GM12872 (cell line): ENCODE results near the gene AUTS2.

Experiments
- TF ChIP-seq, protein P1 (sequence below): IDR thresholded peaks from 3 replicates; pipeline ENCODE4 v1.5.1; 2011; ENCODE audit warnings: low read depth, mild to moderate bottlenecking, low read length, moderate library complexity; ENCODE audit not compliant: insufficient read depth

The AUTS2 gene

DNA sequence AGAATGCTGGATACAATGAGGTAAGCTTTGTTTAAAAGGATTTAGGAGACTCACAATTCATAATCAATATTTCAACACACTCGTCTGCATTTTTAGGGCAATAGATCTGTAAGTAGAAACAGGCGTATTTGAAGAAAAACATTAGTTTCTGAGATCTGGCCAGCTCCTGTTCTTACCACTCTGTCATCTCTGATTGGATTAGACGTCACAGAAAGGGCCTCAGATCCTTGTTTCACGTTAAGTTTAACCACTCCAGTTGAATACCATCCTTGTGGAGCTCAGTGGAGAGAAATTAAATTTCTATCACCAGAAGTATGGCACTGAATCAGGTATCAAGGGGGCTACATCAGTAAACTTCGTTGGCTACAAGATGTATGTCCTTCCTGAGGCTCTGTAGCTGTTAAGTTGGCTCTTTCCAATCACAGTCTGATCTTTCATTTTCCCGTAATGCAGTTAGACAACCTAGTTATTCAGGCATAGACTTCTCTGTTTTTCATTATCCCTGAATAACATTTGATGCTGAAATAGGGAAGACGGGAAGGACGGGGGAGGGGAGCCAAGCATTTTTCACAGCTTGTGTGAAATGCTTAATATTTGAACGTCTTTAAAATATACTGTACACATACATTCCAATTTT is 874.4 kb downstream of the AUTS2 start:
- TF ChIP-seq, protein P1, sequence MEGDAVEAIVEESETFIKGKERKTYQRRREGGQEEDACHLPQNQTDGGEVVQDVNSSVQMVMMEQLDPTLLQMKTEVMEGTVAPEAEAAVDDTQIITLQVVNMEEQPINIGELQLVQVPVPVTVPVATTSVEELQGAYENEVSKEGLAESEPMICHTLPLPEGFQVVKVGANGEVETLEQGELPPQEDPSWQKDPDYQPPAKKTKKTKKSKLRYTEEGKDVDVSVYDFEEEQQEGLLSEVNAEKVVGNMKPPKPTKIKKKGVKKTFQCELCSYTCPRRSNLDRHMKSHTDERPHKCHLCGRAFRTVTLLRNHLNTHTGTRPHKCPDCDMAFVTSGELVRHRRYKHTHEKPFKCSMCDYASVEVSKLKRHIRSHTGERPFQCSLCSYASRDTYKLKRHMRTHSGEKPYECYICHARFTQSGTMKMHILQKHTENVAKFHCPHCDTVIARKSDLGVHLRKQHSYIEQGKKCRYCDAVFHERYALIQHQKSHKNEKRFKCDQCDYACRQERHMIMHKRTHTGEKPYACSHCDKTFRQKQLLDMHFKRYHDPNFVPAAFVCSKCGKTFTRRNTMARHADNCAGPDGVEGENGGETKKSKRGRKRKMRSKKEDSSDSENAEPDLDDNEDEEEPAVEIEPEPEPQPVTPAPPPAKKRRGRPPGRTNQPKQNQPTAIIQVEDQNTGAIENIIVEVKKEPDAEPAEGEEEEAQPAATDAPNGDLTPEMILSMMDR = no peak

DNA sequence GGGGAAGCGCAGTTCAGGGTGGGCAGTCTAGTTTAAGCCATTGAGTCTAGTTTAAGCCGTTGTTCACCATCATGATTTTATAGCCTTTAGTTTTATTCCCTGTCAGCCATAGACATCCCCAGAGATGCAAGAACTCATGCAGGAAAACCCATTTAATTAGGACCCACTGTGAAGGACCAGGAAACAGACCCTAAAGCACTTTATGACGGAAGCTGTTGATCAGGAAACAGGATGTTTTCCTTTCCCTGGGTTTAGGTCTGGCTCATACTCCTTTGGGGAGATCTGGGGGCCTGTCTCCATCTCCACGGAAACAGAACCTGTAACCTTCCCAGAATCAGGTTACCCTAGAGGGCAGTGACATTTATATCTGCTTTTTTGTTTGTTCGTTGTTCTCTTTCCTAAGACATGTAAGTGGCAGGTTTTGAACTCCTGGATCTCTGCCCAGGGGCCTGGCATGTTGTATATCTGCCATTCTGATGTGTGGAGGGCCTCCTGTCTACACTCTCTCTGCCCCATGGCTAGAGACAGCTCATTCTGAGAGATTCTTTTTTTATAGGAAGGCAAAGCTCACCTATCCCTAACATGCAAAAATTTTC is 876.5 kb downstream of the AUTS2 start:
- TF ChIP-seq, protein P1 = no peak

DNA sequence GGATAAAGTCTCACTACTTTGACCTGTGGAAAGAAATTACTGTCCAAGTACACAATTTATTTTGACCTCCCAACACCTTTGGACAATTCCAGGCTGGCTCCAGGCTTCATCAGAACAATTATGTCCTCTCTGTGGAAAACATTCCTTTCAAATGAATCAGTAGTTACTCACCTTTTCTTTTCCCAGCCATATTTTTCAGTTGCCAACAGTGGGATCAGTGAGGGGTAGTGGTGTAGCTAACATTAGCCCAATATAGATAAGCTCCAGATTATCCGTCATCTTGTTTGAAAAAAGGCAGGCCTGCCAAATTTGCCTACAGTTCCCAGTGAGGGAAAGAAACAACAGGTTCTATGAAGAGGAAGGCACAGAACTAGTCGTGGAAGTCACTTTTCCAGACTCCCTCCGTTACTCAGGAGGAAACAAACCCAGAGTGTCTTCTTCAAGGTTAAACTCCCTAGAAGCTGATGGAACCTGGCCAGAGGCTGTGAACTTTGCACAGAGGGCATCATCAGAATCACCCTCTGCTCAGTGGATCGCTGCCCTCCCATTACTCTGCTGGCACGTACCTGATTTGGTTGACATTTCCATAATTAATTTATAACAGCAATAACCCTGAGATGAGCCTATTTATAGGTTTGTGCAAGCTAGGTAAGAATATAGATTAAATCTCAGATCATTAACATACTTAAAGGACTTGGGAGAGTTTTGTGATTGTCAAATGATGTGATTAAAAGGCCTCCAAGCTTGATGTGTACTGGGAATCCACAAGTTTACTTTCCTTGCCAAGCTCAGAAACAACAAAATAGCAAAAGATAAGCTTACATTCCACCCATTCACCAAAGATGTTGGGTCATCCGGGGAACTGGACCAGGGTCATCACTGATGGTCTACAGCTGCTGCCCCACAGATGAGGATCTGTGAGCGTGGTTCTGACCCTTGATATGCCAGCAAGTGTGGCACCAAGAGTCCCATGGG is 879.0 kb downstream of the AUTS2 start:
- TF ChIP-seq, protein P1 = no peak

DNA sequence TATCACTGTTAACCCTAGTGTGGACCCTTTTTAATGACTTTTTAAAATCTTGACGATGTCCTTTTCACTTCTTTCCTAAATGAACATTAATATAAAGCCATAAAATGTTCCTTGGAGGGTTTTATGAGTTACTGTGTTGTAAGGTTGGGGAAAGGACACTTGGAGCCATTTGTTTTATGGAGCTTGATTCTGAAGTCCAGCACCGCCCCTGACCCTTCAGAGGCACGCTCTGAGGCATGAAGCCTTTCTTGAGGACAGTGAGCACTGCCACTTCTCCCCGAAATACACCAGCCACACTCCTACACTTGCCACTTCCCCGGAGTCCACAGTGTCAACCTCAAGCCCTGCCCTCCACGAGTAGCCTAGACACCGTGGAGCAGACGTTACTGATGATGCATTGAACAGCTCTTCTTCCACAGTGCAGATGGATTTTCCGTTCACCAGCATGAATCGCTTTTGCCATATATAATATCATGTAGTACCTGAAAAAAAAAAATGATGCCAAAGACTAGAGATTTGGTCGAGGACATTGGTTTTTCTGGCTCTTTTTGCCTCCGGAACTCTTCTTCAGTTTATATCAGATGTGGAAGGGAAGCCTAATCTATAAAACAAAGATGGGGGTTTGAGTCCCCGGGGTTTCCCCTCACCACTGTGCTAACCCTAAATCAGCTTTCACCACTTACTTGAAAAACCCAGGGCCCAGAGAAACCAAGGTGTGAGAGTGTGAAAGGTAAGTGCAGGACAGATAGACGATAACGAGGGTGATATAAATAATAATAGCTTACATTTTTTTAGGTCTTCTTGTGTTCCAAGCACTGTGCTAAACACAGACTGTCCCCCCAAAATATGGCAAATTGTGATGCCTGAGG is 881.1 kb downstream of the AUTS2 start:
- TF ChIP-seq, protein P1 = no peak

DNA sequence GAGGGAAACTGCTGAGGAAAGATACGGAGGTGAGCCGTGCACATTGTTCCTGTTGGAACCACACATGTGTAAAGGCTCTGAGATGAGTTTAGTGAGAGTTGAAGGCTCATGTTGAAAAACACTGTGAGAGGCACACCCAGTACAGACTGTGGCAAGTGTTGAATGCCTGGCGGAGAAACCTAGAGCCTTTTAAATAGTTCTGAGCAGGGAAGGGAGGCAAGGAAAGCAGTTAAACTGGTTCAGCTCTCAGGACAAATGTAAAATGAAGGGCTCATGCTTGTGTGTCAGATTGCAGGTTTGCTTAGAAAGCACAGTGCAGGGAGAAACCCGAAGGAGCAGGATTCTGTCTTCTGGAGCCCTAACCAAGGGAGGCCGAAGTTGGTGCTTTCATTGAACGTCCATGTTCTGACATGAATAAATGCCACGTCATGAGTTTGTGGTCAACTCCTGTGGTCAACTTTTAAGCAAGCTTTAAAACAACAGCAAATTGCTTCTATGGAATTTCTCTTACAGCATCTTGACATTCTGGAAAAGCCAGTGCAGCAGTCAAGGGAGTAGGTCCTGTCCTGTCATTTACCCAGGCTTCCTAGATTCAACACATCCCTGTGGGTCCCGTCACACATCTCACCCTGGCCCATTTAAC is 882.8 kb downstream of the AUTS2 start:
- TF ChIP-seq, protein P1 = no peak

DNA sequence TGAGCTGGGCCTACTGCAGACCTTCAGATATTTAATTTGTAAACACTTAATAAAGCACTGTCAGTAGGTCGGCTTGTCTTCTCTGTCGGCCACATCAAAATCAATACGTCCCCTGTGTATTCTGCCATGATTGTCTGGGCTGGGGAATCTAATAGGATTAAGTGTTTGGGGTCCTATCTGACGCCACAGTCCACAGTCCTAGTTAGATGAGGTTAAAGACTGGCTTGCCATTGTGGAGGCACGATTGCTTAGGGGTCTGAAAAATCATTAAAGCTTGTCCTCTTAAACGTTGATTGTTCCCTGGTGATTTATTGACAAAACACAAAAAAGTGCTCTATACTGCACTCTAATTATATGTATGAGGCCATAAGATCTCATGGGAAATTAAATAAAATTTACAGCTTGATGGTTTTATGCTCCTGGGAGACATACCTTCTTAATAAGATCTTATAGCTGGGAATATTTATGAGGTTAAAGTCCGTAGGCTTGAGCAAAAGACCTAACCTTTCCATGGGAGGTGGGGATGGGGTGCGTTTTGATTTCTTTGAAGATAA is 883.4 kb downstream of the AUTS2 start:
- TF ChIP-seq, protein P1 = no peak
